Testis (tissue), 2 donors: ENCODE results near the gene GRIA4.

ENCODE experiments used
- POLR2A ChIP-seq: fragments of 450-650 bp; IDR thresholded peaks from one replicate; pipeline ENCODE4 v1.6.1; 2017; ENCODE audit warnings: antibody characterized with exemption, mild to moderate bottlenecking, moderate library complexity
- TF ChIP-seq, protein P1 (sequence below), 3 experiments: fragments of 450-650 bp in 2 of 3; fragments of 200-600 bp in 1 of 3; sonication (generic) in 1 of 3; IDR thresholded peaks; one replicate each; pipeline ENCODE4 v1.5.1; 2016 to 2019; ENCODE audit warnings: antibody characterized with exemption in 3 of 3, mild to moderate bottlenecking in 2 of 3, moderate library complexity in 1 of 3

DNA sequence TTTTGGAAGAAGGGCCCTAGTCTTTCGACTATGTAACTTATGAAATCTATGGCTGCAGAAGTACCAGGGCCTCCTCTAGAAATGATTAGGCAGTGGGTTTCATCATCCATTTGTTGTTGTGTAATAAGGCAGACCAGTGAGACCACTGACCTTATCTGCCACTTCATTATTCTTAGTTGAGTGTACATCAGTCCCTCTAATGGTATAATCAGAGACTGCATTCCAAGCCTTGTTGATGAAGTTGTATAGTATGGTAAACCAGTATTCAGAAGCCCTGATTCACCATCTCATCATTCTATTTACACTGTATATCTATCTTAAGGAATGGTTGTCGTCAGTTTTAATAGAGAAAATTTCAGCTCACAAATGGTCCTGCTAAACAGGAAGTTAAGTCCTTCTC, 32.2 kb upstream of the GRIA4 start:
- TF ChIP-seq, protein P1, sequence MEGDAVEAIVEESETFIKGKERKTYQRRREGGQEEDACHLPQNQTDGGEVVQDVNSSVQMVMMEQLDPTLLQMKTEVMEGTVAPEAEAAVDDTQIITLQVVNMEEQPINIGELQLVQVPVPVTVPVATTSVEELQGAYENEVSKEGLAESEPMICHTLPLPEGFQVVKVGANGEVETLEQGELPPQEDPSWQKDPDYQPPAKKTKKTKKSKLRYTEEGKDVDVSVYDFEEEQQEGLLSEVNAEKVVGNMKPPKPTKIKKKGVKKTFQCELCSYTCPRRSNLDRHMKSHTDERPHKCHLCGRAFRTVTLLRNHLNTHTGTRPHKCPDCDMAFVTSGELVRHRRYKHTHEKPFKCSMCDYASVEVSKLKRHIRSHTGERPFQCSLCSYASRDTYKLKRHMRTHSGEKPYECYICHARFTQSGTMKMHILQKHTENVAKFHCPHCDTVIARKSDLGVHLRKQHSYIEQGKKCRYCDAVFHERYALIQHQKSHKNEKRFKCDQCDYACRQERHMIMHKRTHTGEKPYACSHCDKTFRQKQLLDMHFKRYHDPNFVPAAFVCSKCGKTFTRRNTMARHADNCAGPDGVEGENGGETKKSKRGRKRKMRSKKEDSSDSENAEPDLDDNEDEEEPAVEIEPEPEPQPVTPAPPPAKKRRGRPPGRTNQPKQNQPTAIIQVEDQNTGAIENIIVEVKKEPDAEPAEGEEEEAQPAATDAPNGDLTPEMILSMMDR (IDR thresholded peaks at IDR 0.05): no peak
- no peak for TF ChIP-seq POLR2A
